NCI-H2081 treated with DMSO at 0.1 percent for 48 hours (cell line): ENCODE measurements around the gene MTMR12.
"Not testable (repeated sequence)": the region's sequence is repeated elsewhere in the genome, so short reads cannot be mapped to it uniquely, and the experiment has no call there.

ENCODE experiments used
- DNase-seq: peaks from one replicate; lab custom pipeline; 2025; lab: John Stamatoyannopoulos, UW

Gene MTMR12

DNA sequence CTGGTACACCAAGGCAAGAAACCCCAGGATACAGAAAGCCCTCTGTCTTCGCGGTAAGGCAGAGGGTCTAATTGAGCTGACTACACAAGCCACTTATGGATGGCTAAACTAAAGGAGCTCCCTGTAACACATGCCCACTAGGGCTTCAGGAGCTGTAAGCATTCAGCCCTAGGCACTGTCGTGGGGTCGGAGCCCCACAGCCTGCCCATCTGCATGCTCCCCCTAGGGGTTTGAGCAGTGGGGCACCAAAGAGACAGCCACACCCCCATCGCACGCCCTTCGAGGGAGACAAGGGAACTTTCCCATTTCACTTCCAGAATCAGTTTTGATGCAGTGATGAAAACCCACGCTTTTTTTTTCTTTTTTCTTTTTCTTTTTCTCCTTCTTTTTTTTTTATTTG, 11.0 kb upstream of the MTMR12 start:
- no peak for DNase-seq

GRCh38 chr5:32322882-32323281, 10.1 kb upstream of the MTMR12 start:
- DNase-seq, result no peak

GRCh38 chr5:32321787-32322186, 9.0 kb upstream of the MTMR12 start:
- DNase-seq, result not testable (repeated sequence)

GRCh38 chr5:32320576-32320975, 7.8 kb upstream of the MTMR12 start:
- DNase-seq, result no peak

GRCh38 chr5:32319926-32320543, 7.3 kb upstream of the MTMR12 start:
- DNase-seq, result no peak

DNA sequence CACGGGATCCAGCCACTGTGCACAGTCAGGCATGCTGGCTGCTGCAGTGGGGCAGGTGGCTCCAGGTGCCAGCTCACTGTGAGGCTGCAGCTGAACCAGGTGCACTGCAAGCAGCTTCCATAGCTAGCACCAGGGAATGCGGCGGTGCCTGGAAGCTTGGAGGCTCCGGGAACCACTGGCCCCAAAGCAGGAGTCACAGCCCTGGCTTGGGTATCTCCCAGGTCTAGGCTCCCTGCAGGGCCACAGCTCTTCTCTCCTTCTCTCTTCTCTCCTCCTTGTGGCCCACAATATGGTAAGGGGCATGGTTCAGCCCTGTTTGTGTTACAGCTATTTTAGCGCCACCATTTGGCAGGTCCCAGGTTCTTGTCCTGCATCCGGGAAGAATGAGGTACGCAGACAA, 6.7 kb upstream of the MTMR12 start:
- no peak for DNase-seq

DNA sequence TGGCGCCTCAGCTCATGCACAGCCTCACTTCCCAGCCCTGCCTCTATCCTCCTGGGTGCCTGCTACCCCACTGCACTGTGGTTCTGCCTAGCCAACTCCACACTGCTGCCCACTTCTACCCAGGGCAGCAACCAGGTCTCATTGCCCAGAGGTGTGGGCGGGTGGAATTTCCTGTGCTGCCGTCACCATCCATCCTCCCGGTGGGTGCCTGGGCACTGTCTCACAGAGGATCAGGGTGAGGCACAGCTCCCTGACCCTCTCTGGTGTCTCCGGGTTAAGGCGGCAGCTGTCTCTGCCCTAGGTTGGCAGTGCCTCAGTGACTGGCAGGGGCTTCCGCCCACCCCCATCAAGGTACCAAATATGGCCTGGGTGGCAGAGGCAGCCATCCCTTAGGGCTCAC, 4.3 kb upstream of the MTMR12 start:
- DNase-seq, result no peak

GRCh38 chr5:32315221-32316014, 2.7 kb upstream of the MTMR12 start:
- no peak for DNase-seq

GRCh38 chr5:32314658-32315057, 1.9 kb upstream of the MTMR12 start:
- no peak for DNase-seq

DNA sequence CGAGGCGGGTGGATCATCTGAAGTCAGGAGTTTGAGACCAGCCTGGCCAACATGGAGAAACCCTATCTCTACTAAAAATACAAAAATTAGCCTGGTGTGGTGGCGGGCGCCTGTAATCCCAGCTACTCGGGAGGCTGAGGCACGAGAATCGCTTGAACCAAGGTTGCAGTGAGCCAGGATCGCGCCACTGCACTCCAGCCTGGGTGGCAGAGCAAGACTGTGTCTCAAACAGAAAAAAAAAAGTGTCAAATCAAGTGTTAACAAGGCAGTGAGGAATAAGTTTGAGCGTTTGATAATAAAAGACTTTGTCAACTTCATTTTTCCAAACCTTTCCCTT, 1.4 kb upstream of the MTMR12 start:
- not testable (repeated sequence) for DNase-seq

- no peak for DNase-seq
Observed at GRCh38 chr5:32312197-32312594, 543 bp downstream of the MTMR12 start.

- no peak for DNase-seq
Observed at GRCh38 chr5:32311404-32312196, 1.1 kb downstream of the MTMR12 start.

GRCh38 chr5:32309761-32310160, 3.0 kb downstream of the MTMR12 start:
- DNase-seq, result no peak

DNA sequence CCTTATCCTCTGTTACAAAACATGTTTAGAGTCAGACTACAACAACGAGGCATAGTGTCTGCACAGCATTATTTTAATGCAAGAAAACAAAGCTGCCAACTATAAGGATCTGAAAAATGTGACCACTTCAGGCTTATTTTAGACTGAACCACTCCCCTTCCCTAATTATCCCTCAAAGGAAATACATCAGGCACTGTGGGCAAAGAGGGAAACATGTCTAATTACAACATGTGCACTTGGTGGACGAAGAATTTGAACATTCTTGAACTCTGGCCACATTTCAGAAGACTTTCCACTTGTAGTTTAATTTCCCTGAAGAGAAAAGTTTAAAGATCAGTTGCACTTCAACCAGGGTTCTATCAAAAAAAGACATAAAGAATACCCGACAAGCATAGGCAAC, 3.8 kb downstream of the MTMR12 start:
- DNase-seq, result no peak

GRCh38 chr5:32307769-32308194, 5.0 kb downstream of the MTMR12 start:
- DNase-seq, result no peak

DNA sequence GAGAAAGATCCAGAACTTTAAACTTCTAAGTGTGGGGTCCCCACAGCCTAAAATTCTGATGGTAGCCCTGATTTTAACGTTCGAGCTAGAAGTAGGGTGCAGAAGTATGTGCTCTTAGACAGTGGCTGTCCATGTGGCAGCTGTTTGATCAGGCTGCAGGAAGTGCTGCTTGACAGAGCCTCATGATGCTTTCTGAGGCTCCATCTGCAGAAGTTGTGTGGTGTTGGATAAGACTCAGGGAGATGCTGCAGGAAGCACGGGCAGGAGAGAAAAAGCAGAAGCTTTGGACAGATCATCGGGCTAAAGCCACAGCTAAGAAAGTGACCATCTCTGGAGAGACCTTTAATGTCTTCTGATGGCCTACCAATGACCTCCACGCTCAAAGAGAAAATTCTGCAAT, 8.1 kb downstream of the MTMR12 start:
- DNase-seq, result no peak

GRCh38 chr5:32303755-32304120, 9.0 kb downstream of the MTMR12 start:
- DNase-seq, result no peak

DNA sequence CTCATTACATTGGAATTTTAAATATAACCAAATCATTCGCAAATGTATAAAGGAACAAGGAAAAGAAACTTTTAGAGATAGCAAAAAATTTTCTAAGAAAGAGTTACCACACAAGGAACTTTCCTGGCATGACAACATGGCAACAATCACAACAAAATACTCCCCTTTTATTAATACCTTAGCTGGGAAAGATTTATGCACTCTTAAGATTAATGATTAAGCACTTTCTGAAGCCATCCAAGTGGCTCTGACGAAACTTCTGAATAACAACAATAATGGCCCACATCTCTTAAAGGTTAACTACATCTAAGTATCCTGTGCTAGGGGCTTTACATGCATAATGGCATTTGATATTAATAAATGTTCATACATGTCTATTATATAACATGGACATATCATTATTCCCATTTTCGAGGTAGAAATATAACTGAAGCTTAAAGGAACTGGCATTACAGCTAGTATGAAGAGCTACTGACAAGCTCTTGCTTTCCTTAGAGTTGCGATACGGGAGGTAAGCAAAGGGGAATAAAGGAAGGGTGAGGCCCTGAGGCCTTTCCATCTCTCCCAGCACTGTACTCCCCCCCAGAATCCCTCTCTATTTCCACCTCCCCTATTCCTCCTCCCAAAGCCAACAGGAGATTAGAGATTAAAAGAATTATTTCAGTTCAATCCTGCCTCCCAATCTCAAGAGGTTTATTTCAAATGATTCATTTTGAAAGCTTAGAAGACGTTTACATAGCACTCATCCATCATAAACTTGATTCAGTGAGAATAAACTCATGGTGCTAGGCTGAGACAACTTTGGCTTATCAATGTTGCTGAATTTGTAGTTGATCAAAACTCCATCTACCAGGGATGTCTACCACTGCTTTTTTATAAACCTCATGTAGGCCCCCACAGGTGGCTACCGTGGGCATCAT, 9.6 kb downstream of the MTMR12 start:
- DNase-seq, result no peak

GRCh38 chr5:32301891-32302290, 10.8 kb downstream of the MTMR12 start:
- DNase-seq, result no peak

DNA sequence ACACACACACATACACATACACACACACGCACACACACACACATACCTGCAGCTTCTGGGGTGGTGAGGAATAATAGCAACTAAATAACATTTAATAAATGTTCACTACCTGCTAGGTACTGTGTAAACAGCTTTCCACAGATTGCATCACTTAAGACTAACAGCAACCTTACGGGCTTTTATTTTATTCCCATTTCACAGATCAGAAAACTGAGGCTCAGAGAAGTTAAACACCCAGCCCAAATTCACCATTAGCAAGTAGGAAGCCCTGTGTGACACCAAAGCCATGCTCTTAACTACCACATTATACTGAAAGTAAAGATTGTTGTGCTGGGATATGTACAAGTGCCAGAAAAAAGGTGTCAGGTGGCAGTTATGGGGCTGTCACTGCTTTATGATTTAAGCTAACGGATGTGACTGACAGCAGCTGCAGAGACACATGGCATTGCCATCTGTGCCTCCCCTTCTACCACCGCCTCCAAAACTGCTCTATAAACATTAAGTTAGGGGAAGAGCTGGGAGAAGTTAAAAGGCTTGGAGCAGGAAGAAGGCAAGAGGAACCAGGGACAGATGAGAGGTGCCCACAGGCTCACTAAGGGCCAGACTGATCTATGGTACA, 13.6 kb downstream of the MTMR12 start:
- no peak for DNase-seq

GRCh38 chr5:32298059-32298415, 14.7 kb downstream of the MTMR12 start:
- DNase-seq, result no peak
